OCI-LY3 (cell line): ENCODE results near the gene UBE2E1.

Experiments used
- H2AFZ ChIP-seq: fragments of 200-600, 300-600 bp; shearing (Covaris generic); 2 replicates; pipeline ENCODE4 v1.6.0; 2014; ENCODE audit warnings: antibody characterized with exemption, low read depth, low read length
- H3K27ac ChIP-seq: fragments of 200-600, 300-600 bp; sonication (generic); 2 replicates; pipeline ENCODE4 v1.5.1; 2014; ENCODE audit warnings: mild to moderate bottlenecking, low read length, moderate library complexity, mixed read lengths
- H3K27me3 ChIP-seq: fragments of 200-600, 300-600 bp; sonication (generic); 2 replicates; pipeline ENCODE4 v1.6.1; 2014; ENCODE audit warnings: low read depth, low read length, mixed read lengths
- H3K36me3 ChIP-seq: fragments of 200-600, 300-600 bp; sonication (generic); replicated peaks from 2 replicates; pipeline ENCODE3; 2014; ENCODE audit warnings: low read depth, low read length, mixed read lengths
- H3K4me1 ChIP-seq: fragments of 300-600, 200-600 bp; sonication (generic); 2 replicates; pipeline ENCODE4 v1.6.1; 2014; ENCODE audit warnings: low read length, mixed read lengths
- H3K4me2 ChIP-seq: fragments of 200-600, 300-600 bp; sonication (generic); 2 replicates; pipeline ENCODE4 v1.6.1; 2014; ENCODE audit warnings: low read length, mixed read lengths
- H3K4me3 ChIP-seq: fragments of 300-600, 200-600 bp; sonication (generic); 2 replicates; pipeline ENCODE4 v1.5.1; 2014; ENCODE audit warnings: antibody characterized with exemption, mild to moderate bottlenecking, low read length, moderate library complexity
- H3K79me2 ChIP-seq: fragments of 300-600, 200-600 bp; shearing (Covaris generic); 2 replicates; pipeline ENCODE4 v1.6.1; 2014; ENCODE audit warnings: mild to moderate bottlenecking, low read length, mixed read lengths
- H3K9ac ChIP-seq: fragments of 300-600, 200-600 bp; shearing (Covaris generic); 2 replicates; pipeline ENCODE4 v1.6.0; 2014; ENCODE audit warnings: mild to moderate bottlenecking, low read length, moderate library complexity
- H3K9me3 ChIP-seq: fragments of 200-600, 300-600 bp; shearing (Covaris generic); 2 replicates; pipeline ENCODE4 v1.6.1; 2014; ENCODE audit warnings: low read length, mixed read lengths; ENCODE audit not compliant: insufficient read depth
- H4K20me1 ChIP-seq: fragments of 200-600, 300-600 bp; sonication (generic); 2 replicates; pipeline ENCODE4 v1.6.1; 2016; ENCODE audit warnings: low read length, mixed read lengths; ENCODE audit not compliant: insufficient read depth
- EZH2phosphoT487 ChIP-seq: fragments of 200-600 bp; shearing (Covaris generic); IDR thresholded peaks from 2 replicates; pipeline ENCODE4 v1.6.1; 2018; ENCODE audit warnings: antibody characterized with exemption, mixed run types, low read depth
- TF ChIP-seq, protein P1 (sequence below): fragments of 200-600, 300-600 bp; sonication (generic); IDR thresholded peaks from 2 replicates; pipeline ENCODE4 v1.5.1; 2014; ENCODE audit warnings: antibody characterized with exemption, low read length, low read depth

Gene UBE2E1

DNA sequence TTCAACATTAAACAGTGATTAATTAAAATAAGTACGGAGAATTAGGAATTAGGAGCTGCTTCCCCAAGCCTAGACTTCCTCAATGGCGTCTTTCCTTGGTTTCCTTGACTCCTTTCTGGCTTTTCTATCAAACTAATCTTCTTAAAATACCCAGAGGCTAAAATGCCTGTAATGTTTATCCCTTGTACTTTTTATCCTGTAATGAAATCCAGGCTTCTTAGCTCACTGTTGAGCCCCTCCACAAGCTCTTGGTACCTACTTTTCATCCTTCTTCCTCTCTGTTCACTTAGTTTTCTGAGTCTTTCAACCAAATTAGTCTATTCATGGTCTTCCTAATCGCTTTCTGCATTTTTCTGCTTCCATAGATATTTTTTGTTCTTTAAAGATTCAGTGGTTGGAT, 6.9 kb upstream of the UBE2E1 start:
- peaks cover 9% of the 10 kb centered on the region; the same call in 1 of the 2 replicates for H4K20me1 ChIP-seq
- H3K4me1 ChIP-seq = peaks cover 28% of the 10 kb centered on the region
- no peak overlapping the region for H3K4me2 ChIP-seq
- TF ChIP-seq, protein P1, sequence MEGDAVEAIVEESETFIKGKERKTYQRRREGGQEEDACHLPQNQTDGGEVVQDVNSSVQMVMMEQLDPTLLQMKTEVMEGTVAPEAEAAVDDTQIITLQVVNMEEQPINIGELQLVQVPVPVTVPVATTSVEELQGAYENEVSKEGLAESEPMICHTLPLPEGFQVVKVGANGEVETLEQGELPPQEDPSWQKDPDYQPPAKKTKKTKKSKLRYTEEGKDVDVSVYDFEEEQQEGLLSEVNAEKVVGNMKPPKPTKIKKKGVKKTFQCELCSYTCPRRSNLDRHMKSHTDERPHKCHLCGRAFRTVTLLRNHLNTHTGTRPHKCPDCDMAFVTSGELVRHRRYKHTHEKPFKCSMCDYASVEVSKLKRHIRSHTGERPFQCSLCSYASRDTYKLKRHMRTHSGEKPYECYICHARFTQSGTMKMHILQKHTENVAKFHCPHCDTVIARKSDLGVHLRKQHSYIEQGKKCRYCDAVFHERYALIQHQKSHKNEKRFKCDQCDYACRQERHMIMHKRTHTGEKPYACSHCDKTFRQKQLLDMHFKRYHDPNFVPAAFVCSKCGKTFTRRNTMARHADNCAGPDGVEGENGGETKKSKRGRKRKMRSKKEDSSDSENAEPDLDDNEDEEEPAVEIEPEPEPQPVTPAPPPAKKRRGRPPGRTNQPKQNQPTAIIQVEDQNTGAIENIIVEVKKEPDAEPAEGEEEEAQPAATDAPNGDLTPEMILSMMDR = no peak
- no peak for TF ChIP-seq EZH2phosphoT487
- peaks cover 64% of the 10 kb centered on the region for H3K27me3 ChIP-seq
- H3K79me2 ChIP-seq = no peaks in the 10 kb centered on the region
- H3K36me3 ChIP-seq = no peaks in the 10 kb centered on the region
- H3K4me3 ChIP-seq = no peak overlapping the region
- H2AFZ ChIP-seq = no peak overlapping the region
- H3K9me3 ChIP-seq = no peaks in the 10 kb centered on the region
- no peak overlapping the region for H3K27ac ChIP-seq
- H3K9ac ChIP-seq = no peak overlapping the region

GRCh38 chr3:23800731-23801130, 5.0 kb upstream of the UBE2E1 start:
- Histone ChIP-seq H3K79me2 (no peaks in the 10 kb centered on the region), H3K27me3 (peaks cover 71% of the 10 kb centered on the region), H3K36me3 (no peaks in the 10 kb centered on the region), H4K20me1 (peaks cover 9% of the 10 kb centered on the region; the same call in 1 of the 2 replicates), H3K4me1 (peaks cover 32% of the 10 kb centered on the region), H3K9me3 (no peaks in the 10 kb centered on the region), H3K27ac (no peak overlapping the region), H3K4me2 (no peak overlapping the region), H3K4me3 (no peak overlapping the region), H2AFZ (no peak overlapping the region), H3K9ac (no peak overlapping the region)
- TF ChIP-seq EZH2phosphoT487 = no peak
- TF ChIP-seq, protein P1 = peak; percentile 54

DNA sequence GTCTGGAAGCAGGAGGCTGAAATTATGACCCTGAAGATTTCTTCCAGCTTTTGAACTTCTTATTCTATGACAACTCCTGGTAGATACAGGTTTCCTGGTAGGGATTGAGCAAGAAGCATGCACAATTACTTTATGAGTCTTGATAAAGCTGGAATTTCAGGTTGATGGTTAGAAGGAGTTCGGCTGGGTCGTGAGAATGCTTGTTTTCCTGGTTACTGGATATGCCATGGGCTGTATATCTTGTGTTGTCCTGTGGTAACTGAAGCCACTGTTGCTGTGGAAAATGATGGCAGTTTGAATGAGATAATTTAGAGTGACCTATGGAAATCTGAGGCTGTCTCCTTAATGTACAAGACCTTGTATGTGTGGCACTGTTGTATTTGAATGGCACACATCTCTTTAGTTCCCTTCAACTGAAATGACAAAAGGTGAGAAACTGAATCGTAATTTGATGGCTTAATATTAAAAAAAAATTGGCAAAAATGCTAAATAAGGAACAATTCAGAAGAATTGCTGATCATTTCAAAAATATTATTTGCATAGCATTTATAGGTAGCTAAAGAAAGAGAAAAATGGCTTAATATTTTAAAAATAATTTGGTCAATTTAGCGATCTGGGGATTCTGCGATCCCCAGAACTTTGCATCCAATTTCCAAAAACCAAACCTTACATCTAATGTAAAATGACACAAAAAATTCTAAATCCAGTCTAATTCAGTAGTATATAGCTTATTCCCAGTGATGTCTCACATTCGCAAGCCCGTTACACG, 1.1 kb upstream of the UBE2E1 start:
- no peaks in the 10 kb centered on the region for H3K9me3 ChIP-seq
- H3K27me3 ChIP-seq = peaks cover 42% of the 10 kb centered on the region
- TF ChIP-seq, protein P1 = no peak
- TF ChIP-seq EZH2phosphoT487 = no peak
- H3K27ac ChIP-seq = no peak overlapping the region
- H3K36me3 ChIP-seq = peaks cover 17% of the 10 kb centered on the region
- H2AFZ ChIP-seq = no peak overlapping the region
- H3K79me2 ChIP-seq = peaks cover 14% of the 10 kb centered on the region; the same call in 1 of the 2 replicates
- 0 out of 2 replicates have a peak, but pooled peaks cover 3% of the 10 kb centered on the region for H4K20me1 ChIP-seq
- H3K4me2 ChIP-seq = peak overlapping the region; percentile 74
- peaks cover 23% of the 10 kb centered on the region for H3K4me1 ChIP-seq
- peak overlapping the region; percentile 90 for H3K4me3 ChIP-seq
- no peak overlapping the region for H3K9ac ChIP-seq

GRCh38 chr3:23805210-23805632, 534 bp upstream of the UBE2E1 start:
- peaks cover 17% of the 10 kb centered on the region for H3K36me3 ChIP-seq
- 0 out of 2 replicates have a peak, but pooled peaks cover 3% of the 10 kb centered on the region for H4K20me1 ChIP-seq
- peaks cover 14% of the 10 kb centered on the region; the same call in 1 of the 2 replicates for H3K79me2 ChIP-seq
- H3K4me1 ChIP-seq = peaks cover 29% of the 10 kb centered on the region
- TF ChIP-seq, protein P1 = no peak
- no peak for TF ChIP-seq EZH2phosphoT487
- peak overlapping the region; percentile 74 for H3K4me2 ChIP-seq
- H3K4me3 ChIP-seq = peak overlapping the region; percentile 90
- H3K27ac ChIP-seq = no peak overlapping the region
- H3K9ac ChIP-seq = peak overlapping the region; percentile 86
- H2AFZ ChIP-seq = peak overlapping the region; percentile 62
- H3K27me3 ChIP-seq = peaks cover 38% of the 10 kb centered on the region
- H3K9me3 ChIP-seq = no peaks in the 10 kb centered on the region
